GM10248 (cell line): ENCODE measurements around the gene NINL.

Experiments
- CTCF ChIA-PET: fragments of 300-600 bp; sonication (Branson Sonifier 250); formaldehyde crosslinking; extraction: SDS; loops from one replicate; lab custom pipeline; 2021; ENCODE audit warnings: antibody characterized with exemption; lab: Yijun Ruan, JAX
- POLR2A ChIA-PET: fragments of 350-650 bp; sonication (Branson Sonifier 250); formaldehyde crosslinking; extraction: SDS; loops from one replicate; lab custom pipeline; 2020; ENCODE audit warnings: antibody characterized with exemption; lab: Yijun Ruan, JAX
- DNase-seq: peaks from one replicate; pipeline ENCODE4 v3.0.0; 2012; ENCODE audit errors: extremely low spot score
- CTCF ChIP-seq: IDR thresholded peaks from 2 replicates; pipeline ENCODE4 v1.5.1; 2012; ENCODE audit warnings: mild to moderate bottlenecking, low read depth; ENCODE audit errors: extremely low read depth, missing control alignments, control extremely low read depth

The NINL gene

GRCh38 chr20:25527949-25528348 lies 57.4 kb downstream of the NINL start:
- CTCF ChIA-PET, result no interaction called here
- POLR2A ChIA-PET, result no interaction called here
- DNase-seq, result no peak
- no peak for TF ChIP-seq CTCF

DNA sequence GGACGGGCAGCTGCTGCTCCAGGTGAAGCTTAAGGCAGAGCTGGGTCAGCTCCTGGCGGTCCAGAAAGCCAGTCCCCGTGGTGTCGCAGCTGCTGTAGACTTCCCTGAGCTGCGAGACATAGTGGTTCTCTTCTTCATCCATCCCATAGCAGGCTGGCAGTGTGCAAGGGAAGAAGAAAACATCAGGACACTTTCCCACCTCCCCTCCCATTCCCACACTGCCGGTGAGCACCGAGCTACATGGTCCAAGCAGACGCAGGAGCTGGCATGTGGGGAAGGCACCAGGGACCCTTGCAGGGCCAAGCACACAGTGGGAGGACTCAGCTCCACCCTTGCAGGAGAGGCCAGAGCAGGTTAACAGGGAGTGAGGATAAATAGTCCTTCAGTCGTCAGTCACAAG lies 58.9 kb downstream of the NINL start:
- POLR2A ChIA-PET, result no interaction called here
- DNase-seq, result no peak
- TF ChIP-seq CTCF, result no peak
- CTCF ChIA-PET, result no interaction called here

DNA sequence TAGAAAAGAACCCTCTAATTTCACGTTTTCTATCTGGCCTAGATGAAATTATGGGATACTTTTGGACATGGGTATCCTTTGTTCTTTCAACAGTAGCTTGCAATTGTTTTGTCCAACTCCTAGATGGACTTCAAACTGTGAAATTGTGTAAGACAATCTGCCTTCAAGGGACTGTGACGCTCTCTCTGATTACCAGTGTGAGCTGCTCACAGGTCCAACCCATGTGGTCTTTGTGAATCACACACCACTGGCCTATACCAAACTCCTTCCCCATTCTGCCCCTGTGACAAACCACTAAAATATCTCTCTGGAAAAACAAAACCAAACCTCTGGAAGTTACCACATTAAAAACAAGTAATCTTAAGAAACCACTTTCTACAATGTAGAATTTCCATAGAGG lies 59.5 kb downstream of the NINL start:
- CTCF ChIA-PET, result no interaction called here
- POLR2A ChIA-PET, result no interaction called here
- no peak for DNase-seq
- TF ChIP-seq CTCF, result no peak

DNA sequence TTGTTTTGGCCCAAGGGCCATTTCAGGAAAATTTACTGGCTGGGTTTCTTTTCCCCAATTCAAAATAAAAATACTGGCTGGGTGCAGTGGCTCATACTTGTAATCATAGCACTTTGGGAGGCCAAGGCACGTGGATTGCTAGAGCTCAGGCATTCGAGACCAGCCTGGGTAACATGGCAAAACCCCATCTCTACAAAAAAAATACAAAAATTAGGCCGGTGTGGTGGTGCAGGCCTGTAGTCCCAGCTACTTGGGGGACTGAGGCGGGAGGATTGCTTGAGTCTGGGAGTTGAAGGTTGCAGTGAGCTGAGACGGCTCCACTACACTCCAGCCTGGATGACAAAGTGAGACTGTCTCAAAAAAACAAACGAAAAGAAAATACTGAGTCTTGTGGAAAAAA lies 60.0 kb downstream of the NINL start:
- ChIA-PET CTCF (no interaction called here), POLR2A (no interaction called here)
- no peak for DNase-seq
- no peak for TF ChIP-seq CTCF

DNA sequence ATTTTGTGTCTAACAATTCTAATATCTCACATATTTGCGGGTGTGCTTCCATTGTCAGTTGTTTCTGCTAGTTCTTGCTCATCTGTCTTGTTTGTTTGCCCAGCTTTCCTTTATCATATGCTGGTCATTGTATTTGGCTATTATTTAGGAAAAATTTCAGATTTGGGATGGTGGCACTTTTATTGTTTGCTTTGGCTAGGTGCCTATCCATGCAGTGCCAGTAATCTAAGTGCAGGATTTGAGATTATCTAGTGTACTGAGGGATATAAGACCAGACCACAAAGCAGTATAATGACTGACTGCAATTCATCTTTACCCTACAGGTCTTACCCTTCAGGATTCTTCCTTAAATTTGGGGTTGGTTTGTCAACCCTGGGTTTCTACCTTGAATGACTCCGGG lies 63.9 kb downstream of the NINL start:
- ChIA-PET CTCF (interaction anchor here (1.4 to 1.6 kb wide), 3 partner anchors 10 to 29 kb away, joined by 4 read pairs; no protein-coding TSS in a partner anchor), POLR2A (no interaction called here)
- DNase-seq, result no peak
- TF ChIP-seq CTCF, result no peak

DNA sequence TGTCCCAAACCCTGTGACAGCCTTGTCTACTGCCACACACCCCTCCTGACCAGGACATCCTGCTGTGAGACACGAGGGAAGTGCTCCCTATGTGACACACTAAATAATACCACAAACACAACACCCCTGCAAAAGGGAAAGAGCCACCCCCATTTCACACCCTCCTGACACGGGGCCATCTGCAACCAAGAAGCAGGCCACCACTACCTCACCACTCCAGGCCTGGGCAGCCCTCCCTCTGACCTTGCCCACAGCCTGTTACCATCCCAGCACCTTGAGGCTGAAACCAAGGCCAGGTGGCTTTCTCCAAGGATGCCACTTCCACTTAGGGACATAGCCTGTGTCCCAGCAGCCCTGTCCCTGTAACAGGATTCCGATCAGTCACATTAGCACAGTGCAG lies 68.2 kb downstream of the NINL start:
- no peak for TF ChIP-seq CTCF
- no peak for DNase-seq
- ChIA-PET POLR2A (no interaction called here), CTCF (no interaction called here)
